22Rv1 (cell line): ENCODE measurements around the gene GUCA2B.

Experiments
- ZFX ChIP-seq: fragments of 450-650 bp; IDR thresholded peaks from 2 replicates; pipeline ENCODE4 v1.6.1; 2017; ENCODE audit warnings: antibody characterized with exemption, borderline replicate concordance
- TF ChIP-seq, protein P1 (sequence below): fragments of 450-650 bp; IDR thresholded peaks from 2 replicates; pipeline ENCODE4 v1.5.1; 2017; ENCODE audit warnings: mild to moderate bottlenecking

DNA sequence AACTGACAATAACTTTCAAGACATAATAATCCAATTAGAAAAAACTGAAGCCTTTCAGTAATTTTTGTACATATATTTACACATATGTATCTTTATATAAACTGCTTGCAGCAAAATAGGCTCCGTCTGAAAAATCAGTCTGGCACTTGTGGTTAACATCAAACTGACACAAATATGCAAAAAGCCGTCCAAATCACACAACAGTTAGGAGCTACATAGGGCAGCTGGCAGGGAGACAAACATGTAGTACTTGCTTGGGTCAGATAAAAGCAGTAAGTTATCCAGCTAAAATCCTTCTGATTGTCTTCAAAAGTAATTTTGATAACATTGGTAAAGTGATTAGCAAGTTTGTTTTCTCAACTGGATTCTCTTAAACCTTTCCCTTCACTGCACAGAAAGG, 26.1 kb downstream of the GUCA2B start:
- TF ChIP-seq, protein P1, sequence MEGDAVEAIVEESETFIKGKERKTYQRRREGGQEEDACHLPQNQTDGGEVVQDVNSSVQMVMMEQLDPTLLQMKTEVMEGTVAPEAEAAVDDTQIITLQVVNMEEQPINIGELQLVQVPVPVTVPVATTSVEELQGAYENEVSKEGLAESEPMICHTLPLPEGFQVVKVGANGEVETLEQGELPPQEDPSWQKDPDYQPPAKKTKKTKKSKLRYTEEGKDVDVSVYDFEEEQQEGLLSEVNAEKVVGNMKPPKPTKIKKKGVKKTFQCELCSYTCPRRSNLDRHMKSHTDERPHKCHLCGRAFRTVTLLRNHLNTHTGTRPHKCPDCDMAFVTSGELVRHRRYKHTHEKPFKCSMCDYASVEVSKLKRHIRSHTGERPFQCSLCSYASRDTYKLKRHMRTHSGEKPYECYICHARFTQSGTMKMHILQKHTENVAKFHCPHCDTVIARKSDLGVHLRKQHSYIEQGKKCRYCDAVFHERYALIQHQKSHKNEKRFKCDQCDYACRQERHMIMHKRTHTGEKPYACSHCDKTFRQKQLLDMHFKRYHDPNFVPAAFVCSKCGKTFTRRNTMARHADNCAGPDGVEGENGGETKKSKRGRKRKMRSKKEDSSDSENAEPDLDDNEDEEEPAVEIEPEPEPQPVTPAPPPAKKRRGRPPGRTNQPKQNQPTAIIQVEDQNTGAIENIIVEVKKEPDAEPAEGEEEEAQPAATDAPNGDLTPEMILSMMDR: no peak
- TF ChIP-seq ZFX: no peak
